Measurements from ENCODE around the gene ORC2.

The ORC2 gene

DNA sequence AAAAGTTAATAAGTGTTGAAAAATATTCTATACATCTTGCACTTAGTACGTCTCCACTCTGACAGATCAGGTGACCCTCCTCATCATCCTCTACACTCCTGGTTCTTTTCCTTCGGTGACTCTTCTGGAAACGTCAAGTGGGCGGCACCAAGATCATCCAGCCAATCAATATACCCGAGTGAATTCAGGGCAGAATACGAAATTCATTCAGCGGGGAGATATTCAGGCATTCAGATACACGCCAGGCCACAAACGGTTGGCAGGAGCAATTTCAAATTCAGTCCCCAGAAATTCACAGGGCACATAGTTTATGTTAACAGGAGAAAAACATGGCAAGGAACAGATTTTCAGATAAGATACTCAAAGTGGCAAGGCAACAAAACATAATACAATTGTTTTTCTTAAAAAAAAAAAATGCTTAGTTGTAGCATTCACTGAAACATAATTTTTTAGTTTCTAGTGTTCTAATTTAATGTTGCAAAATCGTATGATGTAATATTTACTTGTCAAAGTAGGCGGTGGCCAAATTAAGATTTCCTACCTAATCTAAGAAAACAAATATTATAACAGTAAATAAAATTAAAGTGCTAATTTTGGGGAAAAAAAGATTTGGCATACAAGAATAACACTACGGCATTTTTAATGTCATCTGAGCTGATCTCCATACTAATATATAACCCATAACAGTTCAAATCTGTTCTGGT is 103.2 kb downstream of the ORC2 start:
- DNase-seq, result no peak

Measured in NCI-H1694 treated with DMSO at 0.1 percent for 48 hours (cell line).